GM19328 (cell line): ENCODE measurements around the gene ATRAID.

Experiments
- ATAC-seq: cut with Tn5 transposase; IDR thresholded peaks from one replicate; pipeline ENCODE4 v1.9.1; 2021; ENCODE audit warnings: mild to moderate bottlenecking, moderate library complexity; ENCODE audit not compliant: unreplicated experiment

Gene ATRAID

GRCh38 chr2:27247893-27248292 lies 36.1 kb downstream of the ATRAID start:
- ATAC-seq: no peak

- ATAC-seq: no peak
These were observed 37.5 kb downstream of the ATRAID start for GRCh38 chr2:27249159-27249890.

- no peak for ATAC-seq
These were observed 38.2 kb downstream of the ATRAID start for GRCh38 chr2:27249891-27250651.

GRCh38 chr2:27250652-27251379 lies 39.0 kb downstream of the ATRAID start:
- ATAC-seq: no peak

- no peak for ATAC-seq
These were observed 39.9 kb downstream of the ATRAID start for GRCh38 chr2:27251766-27252165.

GRCh38 chr2:27255187-27255586 lies 43.3 kb downstream of the ATRAID start:
- no peak for ATAC-seq

- no peak for ATAC-seq
These were observed 43.8 kb downstream of the ATRAID start for GRCh38 chr2:27255660-27256059.

- no peak for ATAC-seq
These were observed 45.1 kb downstream of the ATRAID start for GRCh38 chr2:27256855-27257454.

GRCh38 chr2:27258051-27258450 lies 46.2 kb downstream of the ATRAID start:
- ATAC-seq: no peak

GRCh38 chr2:27261241-27261925 lies 49.5 kb downstream of the ATRAID start:
- ATAC-seq: no peak

- ATAC-seq: no peak
These were observed 50.1 kb downstream of the ATRAID start for GRCh38 chr2:27261926-27262298.

- ATAC-seq: no peak
These were observed 50.8 kb downstream of the ATRAID start, which contains the start of gene SLC30A3 for GRCh38 chr2:27262379-27263286. Gene SLC30A3, minus strand, starts transcription at chr2:27263047. Its CDS starts 141 bp downstream, at chr2:27262906.

GRCh38 chr2:27263287-27264252 lies 51.7 kb downstream of the ATRAID start:
- no peak for ATAC-seq

GRCh38 chr2:27264253-27264752 lies 52.5 kb downstream of the ATRAID start:
- no peak for ATAC-seq

GRCh38 chr2:27264753-27265535 lies 53.1 kb downstream of the ATRAID start:
- no peak for ATAC-seq

GRCh38 chr2:27265536-27265870 lies 53.7 kb downstream of the ATRAID start:
- no peak for ATAC-seq
